ENCODE measurements around the gene ZNF862.

ZNF862 gene

DNA sequence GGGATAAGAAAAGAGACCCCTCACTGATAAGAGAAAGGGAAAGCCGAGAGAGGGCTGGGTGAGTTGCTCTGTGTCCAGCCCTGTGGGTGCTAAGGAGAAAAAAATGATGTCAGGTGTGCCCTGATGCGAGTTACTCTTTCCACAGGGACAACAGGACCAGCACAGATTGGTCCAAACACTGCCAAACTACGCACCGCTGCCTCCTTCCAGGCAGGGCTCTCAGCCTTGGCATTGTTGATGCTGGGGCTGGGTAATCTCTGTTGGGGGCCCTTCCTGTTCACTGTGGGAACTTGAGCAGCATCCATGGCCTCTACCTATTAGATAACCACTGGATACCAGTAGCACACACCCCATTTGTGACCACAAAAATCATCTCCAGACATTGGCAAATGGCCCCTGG lies 25.3 kb downstream of the ZNF862 start:
- no peak overlapping the region for H2AFZ ChIP-seq (ENCODE audit: low read length)
- no peaks in the 10 kb centered on the region for H3K36me3 ChIP-seq (ENCODE audit: insufficient read depth, low read length)
- no peaks in the 10 kb centered on the region for H3K9me2 ChIP-seq (replicated peaks; ENCODE audit: low read depth, low read length)
- H3K79me2 ChIP-seq (ENCODE audit: insufficient read depth, low read length): no peaks in the 10 kb centered on the region
- peaks cover 58% of the 10 kb centered on the region for H3K4me1 ChIP-seq (ENCODE audit: insufficient read depth, low read length, poor library complexity, severe bottlenecking)
- H3K4me3 ChIP-seq (ENCODE audit: low read length, poor library complexity, severe bottlenecking): no peak overlapping the region
- H3K4me2 ChIP-seq (ENCODE audit: low read depth, low read length, poor library complexity, severe bottlenecking): peak overlapping the region; percentile 84
- H3F3A ChIP-seq (ENCODE audit: low read depth): 0 out of 2 replicates have a peak, but pooled peaks cover 5% of the 10 kb centered on the region
- H3K27me3 ChIP-seq (ENCODE audit: insufficient read depth, low read length, poor library complexity, severe bottlenecking): no peaks in the 10 kb centered on the region
- no peaks in the 10 kb centered on the region for H3K9me3 ChIP-seq (ENCODE audit: insufficient read depth, low read depth, low read length)
- H4K20me1 ChIP-seq (ENCODE audit: insufficient read depth, low read length, poor library complexity, severe bottlenecking): no peaks in the 10 kb centered on the region
- H3K9ac ChIP-seq (ENCODE audit: low read depth, low read length, poor library complexity, severe bottlenecking): peak overlapping the region; percentile 74
- no peak for TF ChIP-seq EZH2phosphoT487 (IDR thresholded peaks at IDR 0.05; ENCODE audit: borderline replicate concordance)
- TF ChIP-seq, protein P1, sequence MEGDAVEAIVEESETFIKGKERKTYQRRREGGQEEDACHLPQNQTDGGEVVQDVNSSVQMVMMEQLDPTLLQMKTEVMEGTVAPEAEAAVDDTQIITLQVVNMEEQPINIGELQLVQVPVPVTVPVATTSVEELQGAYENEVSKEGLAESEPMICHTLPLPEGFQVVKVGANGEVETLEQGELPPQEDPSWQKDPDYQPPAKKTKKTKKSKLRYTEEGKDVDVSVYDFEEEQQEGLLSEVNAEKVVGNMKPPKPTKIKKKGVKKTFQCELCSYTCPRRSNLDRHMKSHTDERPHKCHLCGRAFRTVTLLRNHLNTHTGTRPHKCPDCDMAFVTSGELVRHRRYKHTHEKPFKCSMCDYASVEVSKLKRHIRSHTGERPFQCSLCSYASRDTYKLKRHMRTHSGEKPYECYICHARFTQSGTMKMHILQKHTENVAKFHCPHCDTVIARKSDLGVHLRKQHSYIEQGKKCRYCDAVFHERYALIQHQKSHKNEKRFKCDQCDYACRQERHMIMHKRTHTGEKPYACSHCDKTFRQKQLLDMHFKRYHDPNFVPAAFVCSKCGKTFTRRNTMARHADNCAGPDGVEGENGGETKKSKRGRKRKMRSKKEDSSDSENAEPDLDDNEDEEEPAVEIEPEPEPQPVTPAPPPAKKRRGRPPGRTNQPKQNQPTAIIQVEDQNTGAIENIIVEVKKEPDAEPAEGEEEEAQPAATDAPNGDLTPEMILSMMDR (conservative IDR thresholded peaks at IDR 0.05; ENCODE audit: low read length): no peak

DNA sequence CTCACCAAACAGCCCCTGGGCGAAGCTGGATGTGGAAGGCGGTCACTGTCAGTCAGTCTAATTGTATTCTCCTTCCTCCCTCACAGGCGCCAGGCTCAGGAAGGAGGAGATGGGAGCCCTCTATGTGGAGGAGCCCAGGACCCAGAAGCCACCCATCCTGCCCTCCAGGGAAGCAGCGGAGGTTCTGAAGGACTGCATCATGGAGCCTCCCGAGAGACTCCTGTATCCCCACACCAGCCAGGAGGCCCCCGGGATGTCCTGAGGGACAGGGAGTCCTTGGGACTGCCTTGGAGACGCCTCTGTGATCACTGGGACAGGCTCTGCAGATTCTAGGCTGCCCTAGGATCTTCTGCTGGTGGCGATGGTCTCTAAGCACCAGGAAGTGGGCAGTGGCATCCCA lies 25.8 kb downstream of the ZNF862 start:
- TF ChIP-seq, protein P1 (conservative IDR thresholded peaks at IDR 0.05; ENCODE audit: low read length): no peak
- no peak for TF ChIP-seq EZH2phosphoT487 (IDR thresholded peaks at IDR 0.05; ENCODE audit: borderline replicate concordance)
- Histone ChIP-seq H4K20me1 (ENCODE audit: insufficient read depth, low read length, poor library complexity, severe bottlenecking) (no peaks in the 10 kb centered on the region), H3F3A (ENCODE audit: low read depth) (0 out of 2 replicates have a peak, but pooled peaks cover 5% of the 10 kb centered on the region), H3K9me3 (ENCODE audit: insufficient read depth, low read depth, low read length) (no peaks in the 10 kb centered on the region), H3K79me2 (ENCODE audit: insufficient read depth, low read length) (no peaks in the 10 kb centered on the region), H3K4me1 (ENCODE audit: insufficient read depth, low read length, poor library complexity, severe bottlenecking) (peaks cover 63% of the 10 kb centered on the region), H3K4me2 (ENCODE audit: low read depth, low read length, poor library complexity, severe bottlenecking) (peak overlapping the region; percentile 84), H3K9me2 (replicated peaks; ENCODE audit: low read depth, low read length) (no peaks in the 10 kb centered on the region), H3K36me3 (ENCODE audit: insufficient read depth, low read length) (no peaks in the 10 kb centered on the region), H3K9ac (ENCODE audit: low read depth, low read length, poor library complexity, severe bottlenecking) (peak overlapping the region; percentile 74), H3K27me3 (ENCODE audit: insufficient read depth, low read length, poor library complexity, severe bottlenecking) (no peaks in the 10 kb centered on the region), H2AFZ (ENCODE audit: low read length) (no peak overlapping the region), H3K4me3 (ENCODE audit: low read length, poor library complexity, severe bottlenecking) (peak overlapping the region; percentile 15)

DNA sequence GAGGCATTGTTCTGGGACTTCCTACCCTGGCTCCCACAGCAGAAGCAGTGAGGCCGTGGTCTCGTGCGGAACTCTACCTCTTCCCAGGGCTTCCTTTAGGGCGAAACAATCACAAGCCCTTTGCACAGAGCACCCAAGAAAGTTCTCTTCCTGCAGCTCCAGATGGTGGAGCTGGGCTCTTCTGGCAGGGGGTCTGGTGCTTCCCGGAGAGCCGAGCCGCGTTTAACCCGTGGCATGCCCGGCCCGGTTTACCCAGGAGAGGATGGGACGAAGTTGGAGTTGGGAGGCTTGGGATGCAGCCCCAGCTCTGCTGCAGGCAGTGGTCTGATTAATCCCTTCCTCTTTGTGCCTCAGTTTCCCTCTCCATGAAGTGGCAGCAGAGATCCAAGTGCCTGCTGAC lies 26.6 kb downstream of the ZNF862 start:
- peak overlapping the region; percentile 84 for H3K4me2 ChIP-seq (ENCODE audit: low read depth, low read length, poor library complexity, severe bottlenecking)
- H4K20me1 ChIP-seq (ENCODE audit: insufficient read depth, low read length, poor library complexity, severe bottlenecking): no peaks in the 10 kb centered on the region
- no peaks in the 10 kb centered on the region for H3K79me2 ChIP-seq (ENCODE audit: insufficient read depth, low read length)
- H3K9me3 ChIP-seq (ENCODE audit: insufficient read depth, low read depth, low read length): no peaks in the 10 kb centered on the region
- peaks cover 71% of the 10 kb centered on the region for H3K4me1 ChIP-seq (ENCODE audit: insufficient read depth, low read length, poor library complexity, severe bottlenecking)
- no peak overlapping the region for H2AFZ ChIP-seq (ENCODE audit: low read length)
- no peaks in the 10 kb centered on the region for H3K36me3 ChIP-seq (ENCODE audit: insufficient read depth, low read length)
- H3F3A ChIP-seq (ENCODE audit: low read depth): 0 out of 2 replicates have a peak, but pooled peaks cover 5% of the 10 kb centered on the region
- no peak for TF ChIP-seq EZH2phosphoT487 (IDR thresholded peaks at IDR 0.05; ENCODE audit: borderline replicate concordance)
- TF ChIP-seq, protein P1 (conservative IDR thresholded peaks at IDR 0.05; ENCODE audit: low read length): no peak
- no peaks in the 10 kb centered on the region for H3K27me3 ChIP-seq (ENCODE audit: insufficient read depth, low read length, poor library complexity, severe bottlenecking)
- peak overlapping the region; percentile 60 for H3K4me3 ChIP-seq (ENCODE audit: low read length, poor library complexity, severe bottlenecking)
- peak overlapping the region; percentile 74 for H3K9ac ChIP-seq (ENCODE audit: low read depth, low read length, poor library complexity, severe bottlenecking)
- no peaks in the 10 kb centered on the region for H3K9me2 ChIP-seq (replicated peaks; ENCODE audit: low read depth, low read length)
